SH-SY5Y (cell line): ENCODE results near the gene MEGF6.

Source experiments
- GATA2 ChIP-seq: IDR thresholded peaks from 2 replicates; pipeline ENCODE4 v1.6.1; 2011; ENCODE audit warnings: mild to moderate bottlenecking, low read depth, low read length
- GATA3 ChIP-seq: IDR thresholded peaks from 2 replicates; pipeline ENCODE4 v1.6.1; 2011; ENCODE audit warnings: low read depth, mild to moderate bottlenecking, low read length, moderate library complexity

GRCh38 chr1:3623441-3624199, 12.3 kb upstream of the MEGF6 start:
- no peak for TF ChIP-seq GATA3
- TF ChIP-seq GATA2, result no peak
